ENCODE results near the gene OR2M7.
"Not testable (repeated sequence)": the region's sequence is repeated elsewhere in the genome, so short reads cannot be mapped to it uniquely, and the experiment has no call there.

OR2M7 gene, protein sequence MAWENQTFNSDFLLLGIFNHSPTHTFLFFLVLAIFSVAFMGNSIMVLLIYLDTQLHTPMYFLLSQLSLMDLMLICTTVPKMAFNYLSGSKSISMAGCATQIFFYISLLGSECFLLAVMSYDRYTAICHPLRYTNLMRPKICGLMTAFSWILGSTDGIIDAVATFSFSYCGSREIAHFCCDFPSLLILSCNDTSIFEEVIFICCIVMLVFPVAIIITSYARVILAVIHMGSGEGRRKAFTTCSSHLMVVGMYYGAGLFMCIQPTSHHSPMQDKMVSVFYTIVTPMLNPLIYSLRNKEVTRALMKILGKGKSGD

DNA sequence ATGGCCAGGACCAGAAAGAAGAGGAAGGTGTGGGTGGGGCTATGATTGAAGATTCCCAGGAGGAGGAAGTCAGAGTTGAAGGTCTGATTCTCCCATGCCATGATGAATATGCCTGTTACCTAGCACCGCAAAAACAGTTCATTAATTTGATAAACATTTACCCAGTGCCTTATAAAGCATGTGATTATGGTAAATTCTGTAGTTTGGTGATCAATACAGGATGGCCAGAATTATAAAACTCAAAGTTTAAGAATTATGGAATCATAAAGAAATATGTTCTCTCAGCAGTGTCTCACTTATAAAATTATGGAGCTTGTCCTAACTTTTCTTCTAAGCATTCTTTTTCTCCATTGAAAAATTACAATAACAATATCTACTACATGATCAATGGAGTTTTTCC, at the start of gene OR2M7:
Gene OR2M7, minus strand, starts transcription at position 101 of the 400 bp plus-strand sequence. Its CDS starts 0 bp downstream, at position 101.
- DNase-seq = no peak

DNA sequence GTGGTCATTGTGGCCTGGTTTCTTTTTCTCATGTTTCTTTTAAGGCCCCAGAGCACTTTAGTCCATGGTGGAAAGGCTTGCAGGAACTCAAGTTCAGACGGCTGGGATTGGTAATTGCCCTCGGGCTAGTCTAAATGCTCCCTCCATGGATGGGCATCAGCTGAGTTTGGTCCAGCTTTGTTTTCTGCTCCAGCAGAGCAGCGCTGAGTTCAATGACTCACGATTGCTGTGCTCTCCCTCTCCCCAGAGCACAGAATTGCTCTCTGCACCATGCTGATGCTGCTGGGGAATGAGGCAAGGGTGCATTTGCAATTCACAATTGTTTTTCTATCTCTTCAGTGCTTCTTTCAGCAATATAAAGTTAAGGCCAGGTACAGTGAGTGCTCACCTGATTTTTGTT, 49.4 kb upstream of the OR2M7 start:
- DNase-seq = no peak

- no peak for DNase-seq
Measured at GRCh38 chr1:248372394-248372793, 48.0 kb upstream of the OR2M7 start.

- DNase-seq = no peak
Measured at GRCh38 chr1:248366609-248367008, 42.2 kb upstream of the OR2M7 start.

DNA sequence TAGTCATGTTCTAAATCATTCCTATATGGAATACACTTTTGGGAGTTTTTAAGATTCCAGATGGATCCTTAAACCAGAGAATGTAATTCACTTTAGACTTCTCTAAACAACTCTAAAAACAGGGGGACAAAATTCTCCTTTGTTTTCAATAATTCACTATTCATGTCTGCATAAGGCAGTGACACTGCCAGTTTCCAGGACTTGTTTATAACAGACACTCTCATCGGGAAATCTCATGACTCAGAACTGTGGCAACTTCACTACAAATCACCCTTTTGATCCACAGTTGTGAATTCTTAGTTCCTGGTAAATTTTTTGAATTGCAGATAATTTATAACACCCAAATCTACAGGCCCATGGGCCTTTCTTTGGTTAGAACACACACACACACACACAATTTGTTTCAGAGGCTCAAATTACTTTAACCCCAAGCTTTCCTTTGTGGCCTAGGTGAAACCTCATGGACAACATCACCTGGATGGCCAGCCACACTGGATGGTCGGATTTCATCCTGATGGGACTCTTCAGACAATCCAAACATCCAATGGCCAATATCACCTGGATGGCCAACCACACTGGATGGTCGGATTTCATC, 36.9 kb upstream of the OR2M7 start, which contains the start of gene OR2T4:
Gene OR2T4, plus strand, starts transcription at position 545 of the 595 bp plus-strand sequence. Its CDS starts 0 bp downstream, at position 545.
- no peak for DNase-seq

DNA sequence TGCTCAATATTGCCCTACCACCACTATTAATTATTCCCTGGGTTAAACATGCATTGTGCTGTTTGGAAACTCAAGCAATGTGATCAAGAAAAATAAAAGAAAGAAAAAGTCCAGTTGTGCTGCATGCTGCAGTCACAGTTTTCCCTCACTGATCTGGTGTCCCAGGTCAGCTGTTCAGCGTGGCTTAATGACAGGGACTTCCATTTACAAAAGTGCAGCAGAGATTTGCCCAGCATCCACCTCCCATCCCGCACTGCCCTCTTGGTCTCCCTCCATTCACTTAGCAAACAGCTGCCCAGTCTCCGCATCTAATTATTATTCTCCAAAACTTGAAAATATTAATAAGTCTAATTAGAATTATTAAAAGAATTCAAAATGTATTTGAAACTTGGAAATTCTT, 35.0 kb upstream of the OR2M7 start:
- no peak for DNase-seq

DNA sequence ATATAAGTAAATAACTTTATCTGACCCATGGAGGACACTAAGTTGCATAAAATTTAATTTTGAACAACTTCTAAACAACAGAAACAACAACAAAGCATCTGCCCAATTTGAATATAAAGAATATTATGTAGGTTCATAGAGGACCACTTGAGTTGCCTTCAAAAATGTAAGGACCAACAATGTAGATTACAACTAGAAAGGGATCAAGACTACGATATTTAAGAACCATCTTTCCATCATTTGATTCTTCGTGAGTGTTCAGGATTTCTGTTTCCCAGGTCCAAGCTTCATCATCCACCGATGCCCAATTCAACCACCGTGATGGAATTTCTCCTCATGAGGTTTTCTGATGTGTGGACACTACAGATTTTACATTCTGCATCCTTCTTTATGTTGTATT, 24.1 kb upstream of the OR2M7 start, which contains the start of gene OR14C36:
Gene OR14C36, plus strand, starts transcription at position 301 of the 400 bp plus-strand sequence. Its CDS starts 0 bp downstream, at position 301.
- no peak for DNase-seq

- no peak for DNase-seq
Measured at GRCh38 chr1:248343451-248343850, 19.1 kb upstream of the OR2M7 start.

- no peak for DNase-seq
Measured at GRCh38 chr1:248316796-248317195, 7.6 kb downstream of the OR2M7 start.

DNA sequence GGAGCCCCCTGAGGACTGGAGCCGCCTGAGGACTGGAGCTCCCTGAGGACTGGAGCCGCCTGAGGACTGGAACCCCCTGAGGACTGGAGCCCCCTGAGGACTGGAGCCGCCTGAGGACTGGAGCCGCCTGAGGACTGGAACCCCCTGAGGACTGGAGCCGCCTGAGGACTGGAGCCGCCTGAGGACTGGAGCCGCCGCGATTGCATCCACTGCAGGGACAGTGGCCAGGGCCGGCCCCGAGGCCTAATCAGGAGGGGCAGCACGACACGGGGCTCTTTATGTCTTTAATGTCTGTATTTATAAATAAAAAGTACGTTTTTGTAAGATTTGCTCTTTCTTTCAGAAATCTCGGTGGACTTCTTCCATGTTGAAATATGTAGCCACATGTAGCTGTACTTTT, 17.6 kb downstream of the OR2M7 start:
- not testable (repeated sequence) for DNase-seq

GRCh38 chr1:248306103-248306502, 18.3 kb downstream of the OR2M7 start:
- DNase-seq = no peak

DNA sequence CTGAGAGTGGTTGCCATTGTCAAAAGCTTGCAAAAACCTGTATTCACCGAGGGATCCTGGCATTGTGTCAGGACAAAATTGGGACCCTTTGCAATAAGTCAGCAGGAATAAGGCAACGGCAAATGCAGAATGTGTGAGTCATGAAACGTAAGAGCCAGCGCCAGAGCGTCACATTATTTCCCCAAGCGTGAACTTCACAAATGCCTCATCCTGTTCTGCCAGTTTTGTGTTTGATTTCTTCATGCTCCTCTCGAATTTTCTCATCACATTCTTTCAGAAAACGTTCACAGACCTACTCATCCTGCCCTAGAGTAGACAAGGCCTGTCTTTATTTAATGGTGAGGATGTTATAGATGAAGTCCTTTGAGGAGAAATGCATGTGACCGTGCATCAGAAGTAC, 18.7 kb downstream of the OR2M7 start:
- DNase-seq = not testable (repeated sequence)

- no peak for DNase-seq
Measured at GRCh38 chr1:248303324-248303723, 21.0 kb downstream of the OR2M7 start, which contains the start of gene OR2T12. Gene OR2T12 (minus strand): TSS chr1:248303424. CDS start chr1:248295578, 7,846 bp downstream.

- DNase-seq = no peak
Measured at GRCh38 chr1:248288391-248288790, 36.0 kb downstream of the OR2M7 start.

- no peak for DNase-seq
Measured at GRCh38 chr1:248277876-248278275, 46.5 kb downstream of the OR2M7 start, which contains the start of gene OR2T33. Gene OR2T33 (minus strand): TSS chr1:248277976. CDS start chr1:248273814, 4,162 bp downstream.
